ENCODE results near the gene SPO11.

The SPO11 gene

DNA sequence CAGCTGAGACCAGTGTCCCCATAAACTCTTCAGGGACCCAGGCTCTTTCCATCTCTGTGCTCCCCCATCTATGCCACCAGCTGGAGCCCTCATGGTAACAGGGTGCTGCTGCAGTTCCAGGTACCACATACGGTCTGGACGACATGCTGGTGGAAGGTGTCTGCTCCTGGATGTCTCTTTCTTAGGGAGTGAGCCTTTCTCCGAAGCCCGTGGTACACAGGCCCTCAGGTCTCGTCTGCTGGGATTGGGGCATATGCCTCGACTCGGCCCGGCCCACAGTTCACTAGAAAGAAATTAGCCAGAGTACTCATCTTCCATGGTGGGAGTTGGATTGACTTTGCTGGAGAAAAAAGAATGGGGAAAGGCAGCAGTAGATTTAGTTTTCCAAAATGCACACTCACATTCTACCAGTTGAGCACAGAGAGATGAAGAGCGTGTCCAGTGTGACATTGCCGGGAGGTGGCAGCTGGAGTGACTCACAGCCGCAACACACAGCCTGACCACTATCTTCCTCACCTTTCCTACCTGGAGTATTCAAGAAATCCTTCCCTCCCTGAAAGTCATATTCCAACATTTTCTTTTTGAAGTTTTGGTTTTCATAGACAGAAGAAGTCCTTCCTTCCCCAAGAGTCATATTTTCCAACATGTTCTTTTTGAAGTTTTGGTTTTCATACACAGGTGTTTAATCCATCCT, 18.6 kb upstream of the SPO11 start:
- no peak for DNase-seq

DNA sequence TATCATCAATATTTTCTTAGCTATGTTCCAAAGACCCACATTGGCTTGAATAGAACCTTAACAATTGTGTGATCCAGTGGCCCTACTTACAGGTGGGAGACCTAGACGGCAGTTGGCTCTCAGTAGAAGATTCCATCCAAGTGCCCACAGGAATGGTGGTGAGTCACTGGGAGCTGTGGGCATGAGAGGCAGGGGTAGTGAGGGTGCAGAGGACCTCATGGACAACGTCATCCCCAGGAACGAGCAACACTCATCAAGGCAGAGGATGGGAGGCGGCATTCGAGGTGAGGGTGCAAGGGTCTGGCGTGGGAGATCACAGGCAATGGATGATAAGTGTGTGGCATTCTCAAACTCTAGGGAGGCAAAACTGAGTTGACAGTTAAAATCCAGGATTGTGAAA, 17.5 kb upstream of the SPO11 start:
- DNase-seq: no peak

DNA sequence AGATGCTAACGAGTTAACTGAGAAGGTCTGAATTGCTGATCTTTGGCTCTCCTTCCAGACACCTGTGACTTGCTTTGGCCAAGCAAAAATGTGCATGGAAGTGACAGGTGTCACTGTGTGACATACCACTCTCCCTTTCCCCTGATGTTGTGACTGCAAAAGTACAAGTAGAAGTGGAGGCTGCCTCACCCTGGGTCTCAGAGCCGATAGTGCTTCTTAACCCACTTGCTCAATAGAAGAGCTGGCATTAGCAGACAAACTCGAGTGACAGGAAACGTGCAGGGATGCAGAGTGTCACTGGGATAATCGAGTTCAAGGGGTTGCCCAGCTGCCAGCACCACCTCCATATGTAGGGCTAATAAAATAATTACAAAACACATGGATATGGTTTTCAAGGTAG, 16.4 kb upstream of the SPO11 start:
- DNase-seq: no peak

DNA sequence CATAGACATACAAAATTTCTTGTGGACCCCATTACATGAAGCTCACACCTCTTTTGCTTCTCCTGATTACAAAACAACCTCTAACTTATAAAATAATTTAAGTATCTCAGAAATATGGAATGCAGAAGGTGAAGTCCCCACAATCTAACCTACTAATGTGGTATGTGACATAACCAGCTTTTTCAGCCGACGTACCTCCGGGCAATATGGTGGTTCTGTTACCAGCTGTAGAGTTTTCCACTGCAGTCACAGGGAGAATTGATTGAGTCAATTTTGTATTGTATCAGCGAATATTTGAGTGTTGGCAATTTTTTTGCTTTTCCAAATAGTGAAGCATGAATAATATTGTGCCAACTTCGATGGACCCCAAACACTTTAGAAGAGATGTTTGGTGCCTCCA, 15.7 kb upstream of the SPO11 start:
- DNase-seq: no peak

GRCh38 chr20:57315083-57315975, 14.3 kb upstream of the SPO11 start:
- DNase-seq: peak; percentile 23

DNA sequence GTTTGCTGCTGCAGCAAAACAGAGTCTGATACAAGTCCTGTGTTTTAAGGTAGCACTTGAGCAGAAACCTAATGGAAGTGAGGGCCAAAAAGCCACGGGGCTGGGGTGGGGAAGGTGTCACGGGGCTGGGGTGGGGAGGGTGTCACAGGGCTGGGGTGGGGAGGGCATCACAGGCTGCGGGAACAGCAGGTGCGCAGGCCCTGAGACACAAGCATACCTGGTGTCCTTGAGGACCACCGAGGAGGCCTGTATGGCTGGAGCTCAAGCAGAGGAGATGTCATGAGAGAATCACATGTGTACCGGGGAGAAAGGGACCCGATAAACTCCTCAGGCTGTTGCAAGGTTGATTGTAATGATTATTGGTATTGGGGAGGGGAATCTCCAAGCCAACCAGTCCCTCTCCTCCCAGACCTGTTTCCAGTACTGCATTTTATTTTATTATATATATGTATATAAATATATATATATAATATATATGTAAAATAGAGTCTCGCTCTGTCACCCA, 13.6 kb upstream of the SPO11 start:
- no peak for DNase-seq

- no peak for DNase-seq
Measured at GRCh38 chr20:57316795-57317201, 12.8 kb upstream of the SPO11 start.

DNA sequence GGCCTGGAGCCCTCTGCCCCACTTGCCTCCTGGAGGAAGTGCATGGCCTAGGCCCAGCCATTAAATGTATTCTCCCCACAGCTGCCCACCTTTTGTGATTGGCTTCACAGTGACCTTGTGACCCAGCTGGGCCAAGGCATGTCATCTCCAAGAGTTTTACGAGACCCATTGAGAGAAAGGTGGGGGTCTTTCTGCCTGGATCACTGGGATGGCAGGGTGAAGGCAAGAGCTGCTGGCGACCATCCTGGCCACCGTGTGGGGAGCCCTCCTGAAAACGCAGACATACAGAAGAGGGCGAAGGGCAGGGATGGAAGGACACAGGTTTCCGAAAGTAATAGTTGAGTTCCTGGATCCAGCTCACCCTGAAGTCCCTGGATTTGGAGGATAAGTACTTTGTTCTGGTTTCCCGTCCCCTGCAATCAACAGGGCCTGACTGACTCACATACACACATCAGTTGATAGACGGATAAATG, 12.3 kb upstream of the SPO11 start:
- DNase-seq: no peak

DNA sequence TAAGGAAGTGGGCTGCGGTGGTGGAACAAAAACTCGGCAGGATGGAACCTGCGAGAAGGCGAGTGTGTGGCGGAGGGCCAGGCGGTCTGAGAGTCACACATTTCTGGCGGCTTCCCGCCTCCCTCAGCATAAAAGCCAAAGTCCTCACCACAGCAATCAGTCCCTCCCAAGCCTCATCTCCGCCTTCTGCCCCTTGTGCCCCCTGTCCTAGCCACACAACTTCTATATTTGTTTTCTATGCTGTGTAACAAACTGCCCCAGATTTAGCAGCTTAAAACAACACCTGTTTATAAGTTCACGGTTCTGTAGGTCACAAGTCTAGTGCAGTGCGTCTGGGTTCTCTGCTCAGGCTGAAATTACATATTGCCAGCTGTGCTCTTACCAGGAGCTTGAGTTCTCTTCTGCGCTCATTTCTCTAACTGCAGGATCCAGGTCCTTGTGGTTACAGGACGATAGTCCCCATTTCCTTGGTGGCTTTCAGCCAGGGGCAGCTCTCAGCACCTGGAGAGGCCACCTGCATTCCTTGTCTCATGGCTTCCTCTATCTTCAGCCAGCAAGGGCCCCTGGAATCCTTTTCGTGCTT, 11.7 kb upstream of the SPO11 start:
- no peak for DNase-seq

DNA sequence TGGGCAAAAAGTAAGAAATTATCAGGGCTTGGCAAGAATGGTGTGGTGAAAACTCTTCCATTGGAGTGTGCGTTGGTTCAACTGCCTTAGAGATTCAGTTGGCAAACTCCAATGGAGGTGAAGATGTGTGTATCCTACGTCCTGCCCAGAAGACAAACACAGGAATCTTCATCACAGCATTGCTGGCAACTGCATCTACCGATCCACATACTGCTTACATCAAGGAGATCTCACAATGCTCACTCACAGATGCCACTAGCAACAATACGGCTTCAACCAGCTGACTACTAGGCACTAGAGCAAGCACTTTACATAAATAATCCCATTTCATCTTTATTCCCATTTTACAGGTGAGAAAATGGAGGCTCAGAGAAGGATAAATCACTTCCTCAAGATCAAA, 10.0 kb upstream of the SPO11 start:
- DNase-seq: no peak

GRCh38 chr20:57320358-57320757, 9.2 kb upstream of the SPO11 start:
- DNase-seq: peak; percentile 71

GRCh38 chr20:57321142-57321541, 8.5 kb upstream of the SPO11 start:
- DNase-seq: no peak

DNA sequence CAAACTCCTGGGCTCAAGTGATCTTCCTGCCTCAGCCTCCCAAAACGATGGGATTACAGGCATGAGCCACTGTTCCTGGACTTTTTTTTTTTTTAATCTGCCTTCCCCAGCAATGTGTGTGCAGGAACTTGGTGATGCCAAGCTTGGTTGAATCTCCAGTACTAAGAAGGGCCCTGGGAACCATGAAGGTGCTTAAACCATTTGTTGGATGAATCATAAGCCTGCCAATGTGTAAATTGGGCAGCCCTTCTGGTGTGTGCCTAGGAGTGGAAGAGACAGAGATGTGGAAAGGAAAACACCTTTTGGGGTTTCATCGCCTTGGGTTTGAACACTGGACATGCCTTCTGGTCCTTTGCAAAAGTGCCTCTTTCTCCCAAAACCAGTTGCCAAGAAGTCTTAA, 7.1 kb upstream of the SPO11 start:
- no peak for DNase-seq

GRCh38 chr20:57323034-57323433, 6.6 kb upstream of the SPO11 start:
- DNase-seq: peak; percentile 78

GRCh38 chr20:57325632-57326356, 3.8 kb upstream of the SPO11 start:
- DNase-seq: no peak

DNA sequence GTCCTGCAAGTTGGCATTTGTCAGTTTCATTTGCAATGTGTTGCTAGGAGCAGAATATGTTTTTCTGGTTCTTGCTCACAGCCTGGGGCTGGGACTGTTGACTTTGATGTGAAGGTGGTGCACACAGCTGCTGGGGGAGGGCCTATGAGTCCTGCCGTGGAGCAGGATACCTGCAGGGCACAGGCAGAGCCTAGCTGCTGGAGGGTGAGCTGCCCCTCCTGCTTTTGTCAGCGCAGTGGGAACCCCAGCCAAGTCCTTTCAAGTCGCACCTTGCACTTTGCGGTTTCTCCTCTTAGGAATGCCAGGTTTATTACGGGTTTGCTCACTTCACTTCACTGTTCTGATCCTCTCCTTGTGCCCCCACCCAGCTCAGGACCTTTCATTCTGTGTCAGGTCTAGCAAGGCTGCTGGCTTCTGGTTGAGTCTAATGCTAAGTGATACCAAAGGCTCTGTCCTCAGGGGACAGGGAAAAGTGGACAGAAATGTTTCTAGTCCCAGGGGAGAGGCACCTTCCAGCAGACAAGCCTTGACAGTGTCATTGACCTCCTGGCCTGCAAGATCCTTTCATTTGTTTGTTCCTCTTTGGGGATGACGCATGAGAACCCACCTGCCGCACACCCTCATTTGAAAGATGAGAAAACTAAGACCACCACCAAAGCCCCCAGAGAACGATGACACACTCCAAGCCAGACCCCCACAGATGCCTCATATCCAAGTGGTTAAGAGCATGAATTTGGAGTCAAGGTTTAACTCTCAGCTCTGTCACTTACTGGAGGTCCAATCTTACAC, 2.7 kb upstream of the SPO11 start:
- peak; percentile 96 for DNase-seq

- DNase-seq: no peak
Measured at GRCh38 chr20:57327820-57328219, 1.8 kb upstream of the SPO11 start.

DNA sequence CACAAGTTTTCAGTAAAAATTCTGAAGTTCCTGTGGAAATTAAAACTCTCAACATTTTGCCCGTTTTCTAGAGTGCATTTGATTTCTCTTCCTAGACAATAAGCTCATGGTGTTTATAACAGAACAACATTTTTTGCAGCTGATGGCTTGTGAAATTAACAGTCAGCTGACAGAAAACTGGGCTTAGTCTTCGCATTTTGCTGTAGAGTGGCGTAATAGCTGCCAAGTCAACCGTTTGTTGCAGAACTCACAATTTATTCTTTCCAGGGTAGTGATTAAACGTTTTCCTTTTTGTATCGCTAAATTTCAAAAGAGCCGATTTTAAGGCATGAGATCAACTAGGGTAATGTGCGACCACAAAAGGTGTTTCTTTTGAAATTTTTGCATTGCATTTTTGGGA, 1.4 kb downstream of the SPO11 start:
- no peak for DNase-seq

DNA sequence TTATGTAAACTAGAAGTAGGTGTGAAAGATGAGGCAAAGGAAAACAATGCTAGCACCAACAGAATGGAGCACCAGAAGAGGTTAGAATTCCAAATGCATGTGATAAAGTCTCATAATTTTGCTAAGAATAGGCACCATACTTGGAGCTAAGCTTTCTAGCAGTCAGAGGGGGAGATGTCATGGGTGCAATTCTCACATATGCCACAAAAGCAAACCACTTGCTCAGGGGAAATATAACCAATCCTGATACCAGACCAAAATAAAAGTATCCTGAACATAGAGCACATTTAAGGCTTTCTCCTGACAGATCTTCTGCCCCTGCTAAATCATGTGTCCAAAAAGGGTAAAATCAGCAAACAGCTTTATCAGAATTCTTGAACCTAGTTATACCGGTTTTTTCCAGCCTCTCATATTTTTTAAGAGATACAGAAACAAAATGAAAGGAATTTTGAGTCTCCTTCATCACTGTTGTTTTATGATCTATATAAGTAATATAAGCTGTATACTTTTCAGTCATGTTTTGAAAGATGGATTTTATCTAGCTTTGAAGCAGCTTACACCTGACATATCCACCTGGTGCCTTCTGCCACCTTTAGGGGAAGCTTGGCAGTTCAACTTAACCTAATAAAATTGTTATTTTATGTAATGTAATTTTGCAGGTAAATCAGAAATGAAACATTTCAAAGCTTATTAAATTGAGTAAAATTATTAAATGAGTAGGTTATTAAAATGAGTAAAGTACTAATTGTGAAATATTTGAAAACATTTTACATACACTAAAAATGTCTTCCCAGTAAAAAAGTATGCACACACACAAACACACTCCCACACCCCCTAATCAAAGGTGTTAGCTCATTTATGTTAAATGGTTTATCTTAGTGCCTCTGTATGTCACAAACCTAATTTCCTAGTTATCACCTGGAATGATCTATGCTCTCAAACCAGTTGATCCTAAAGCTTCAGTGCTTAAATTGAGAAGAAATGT, 2.8 kb downstream of the SPO11 start:
- DNase-seq: peak; percentile 34

GRCh38 chr20:57335392-57335791, 5.8 kb downstream of the SPO11 start:
- no peak for DNase-seq

DNA sequence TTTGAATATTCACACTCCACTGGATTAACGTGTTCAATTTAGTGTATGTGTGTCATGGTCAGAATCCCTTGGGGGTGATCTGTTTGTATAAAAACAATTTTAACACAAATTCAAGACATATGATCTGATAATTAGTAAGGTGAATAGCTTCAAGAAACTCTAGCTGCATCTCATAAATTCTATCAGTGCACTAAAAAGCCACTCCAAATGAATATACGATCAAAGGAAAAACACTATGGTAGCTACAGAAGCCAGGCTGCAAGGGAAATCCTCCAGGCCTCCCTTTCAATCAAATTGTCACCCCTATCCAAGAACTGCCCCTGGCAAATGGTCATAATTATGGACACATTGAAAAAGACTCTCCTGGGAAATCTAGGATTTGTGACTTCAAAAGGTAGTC, 12.1 kb downstream of the SPO11 start:
- DNase-seq: no peak
